Ovary (tissue), 9 donors: ENCODE measurements around the gene JPH3. TPM values are rescaled to one million over a fixed set of nuclear protein-coding genes. Genes with fewer than 3 reads are reported as not detected.
"Not testable (repeated sequence)": the region's sequence is repeated elsewhere in the genome, so short reads cannot be mapped to it uniquely, and the experiment has no call there.

Source experiments
- DNase-seq, 5 donors: peaks; one replicate each; pipeline ENCODE4 v3.0.0-alpha.2; 2019 to 2020
- H3K27ac ChIP-seq, 2 donors: fragments of 200-600 bp; one replicate each; pipeline versions ENCODE4 v1.5.1 to v1.8.0; 2019 to 2022
- H3K27me3 ChIP-seq: fragments of 200-600 bp; one replicate; pipeline ENCODE4 v1.8.0; 2022
- H3K36me3 ChIP-seq: fragments of 200-600 bp; sonication (generic); one replicate; pipeline ENCODE4 v1.5.1; 2019
- H3K4me1 ChIP-seq: one replicate; pipeline ENCODE4 v1.8.1; 2013; ENCODE audit warnings: mild to moderate bottlenecking, moderate library complexity; ENCODE audit not compliant: insufficient read depth
- H3K4me3 ChIP-seq: fragments of 200-600 bp; sonication (generic); one replicate; pipeline ENCODE4 v1.5.1; 2017
- H3K9me3 ChIP-seq, 2 donors: fragments of 200-600 bp in 1 of 2; sonication (generic) in 1 of 2; one replicate each; pipeline versions ENCODE4 v1.5.1 to v1.8.1; 2013 to 2019; ENCODE audit warnings: mild to moderate bottlenecking in 1 of 2, moderate library complexity in 1 of 2
- CTCF ChIP-seq, 3 donors: fragments of 450-650 bp in 2 of 3; fragments of 200-600 bp in 1 of 3; IDR thresholded peaks; one replicate each; pipeline versions ENCODE4 v1.5.1 to v1.8.0; 2016 to 2022; ENCODE audit warnings: antibody characterized with exemption in 3 of 3, mild to moderate bottlenecking in 1 of 3
- EP300 ChIP-seq: sonication (generic); formaldehyde crosslinking; IDR thresholded peaks from one replicate; pipeline ENCODE4 v1.6.1; 2017; ENCODE audit warnings: antibody characterized with exemption
- POLR2A ChIP-seq: fragments of 450-650 bp; IDR thresholded peaks from one replicate; pipeline ENCODE4 v1.6.1; 2017; ENCODE audit warnings: antibody characterized with exemption, mild to moderate bottlenecking, moderate library complexity
- WGBS, 3 donors: extraction: QIAGEN DNeasy Blood & Tissue Kit in 1 of 3; methylation state at CpG; one replicate each; pipeline versions ENCODE4 v1.1.5 to v1.1.7; 2013 to 2017; 5-methylcytosine and 5-hydroxymethylcytosine counted together
- intact Hi-C, 4 donors: fragments of 100-400 bp; cut with DNase I; formaldehyde crosslinking; loops; one replicate each; pipeline versions ENCODE4 v1.11.0 to v1.15.1; 2022 to 2023
- polyA plus RNA-seq, 2 donors: library from polyadenylated mRNA; stranded (reverse); fragments of 200-250 nt in 1 of 2; fragments of 350-450 nt in 1 of 2; fragmentation: Illumina TruSeq in 1 of 2; extraction: RNeasy Lipid Tissue Mini Kit (QIAGEN cat#74804) in 1 of 2; gene quantifications; one replicate each; pipeline ENCODE4 v1.2.3, GENCODE V29; 2013 to 2014
- total RNA-seq, 7 donors: library from RNA; depleted of rRNA in 2 of 7; stranded (reverse); fragments of >200 nt in 2 of 7; fragmentation: NEBNext Ultra II Directional in 3 of 7; extraction: Animal tissue kit (Norgen Biotek cat#: 25700) in 3 of 7; gene quantifications; one replicate each; pipeline versions ENCODE4 v1.1.0 to v1.2.4, GENCODE V29; 2016 to 2023
- donor health status: DM: no; HTN: no; CAD: no; lungs with moderate emphysema.
- donor health status: DM: no; HTN: no; CAD: no.
- donor health status: Bipolar disorder and iron deficiency.
- donor health status: DM: yes; HTN: yes; CAD: no.
- donor health status: DM: no; HTN: no; CAD: no.
- donor health status: DM: yes; HTN: yes; CAD: no.

Gene JPH3
- total and polyA plus RNA-seq, 9 donors = 0.11 to 0.62 (median 0.30) TPM; not detected in 3

GRCh38 chr16:87680272-87680644, 78.0 kb downstream of the JPH3 start:
- H3K36me3 ChIP-seq = no peaks in the 10 kb centered on the region
- 78 to 90% (median 83%) methylated on average over 17 of the region's 17 CpGs for WGBS, 3 donors
- no peak overlapping the region for H3K4me3 ChIP-seq
- H3K9me3 ChIP-seq = no peaks in the 10 kb centered on the region
- no peak overlapping the region for H3K27ac ChIP-seq
- DNase-seq = no peak
- H3K27me3 ChIP-seq = no peaks in the 10 kb centered on the region
- TF ChIP-seq POLR2A (no peak), EP300 (no peak), CTCF (IDR thresholded peaks at IDR 0.05) (no peak)
- H3K4me1 ChIP-seq = no peaks in the 10 kb centered on the region
- intact Hi-C loops = loop anchor here in 1 of 4 donors (10.0 kb wide), 1 partner anchor 65 kb away; no protein-coding TSS in a partner anchor

GRCh38 chr16:87681051-87681602, 78.8 kb downstream of the JPH3 start:
- H3K27ac ChIP-seq, DNase-seq, H3K36me3 ChIP-seq, H3K9me3 ChIP-seq, H3K27me3 ChIP-seq, H3K4me1 ChIP-seq, H3K4me3 ChIP-seq: not testable (repeated sequence)
- WGBS, 3 donors = 92 to 93% (median 92%) methylated on average over 59 to 60 of the region's 60 CpGs
- intact Hi-C loops = loop anchor here in 1 of 4 donors (10.0 kb wide), 1 partner anchor 64 kb away; no protein-coding TSS in a partner anchor

DNA sequence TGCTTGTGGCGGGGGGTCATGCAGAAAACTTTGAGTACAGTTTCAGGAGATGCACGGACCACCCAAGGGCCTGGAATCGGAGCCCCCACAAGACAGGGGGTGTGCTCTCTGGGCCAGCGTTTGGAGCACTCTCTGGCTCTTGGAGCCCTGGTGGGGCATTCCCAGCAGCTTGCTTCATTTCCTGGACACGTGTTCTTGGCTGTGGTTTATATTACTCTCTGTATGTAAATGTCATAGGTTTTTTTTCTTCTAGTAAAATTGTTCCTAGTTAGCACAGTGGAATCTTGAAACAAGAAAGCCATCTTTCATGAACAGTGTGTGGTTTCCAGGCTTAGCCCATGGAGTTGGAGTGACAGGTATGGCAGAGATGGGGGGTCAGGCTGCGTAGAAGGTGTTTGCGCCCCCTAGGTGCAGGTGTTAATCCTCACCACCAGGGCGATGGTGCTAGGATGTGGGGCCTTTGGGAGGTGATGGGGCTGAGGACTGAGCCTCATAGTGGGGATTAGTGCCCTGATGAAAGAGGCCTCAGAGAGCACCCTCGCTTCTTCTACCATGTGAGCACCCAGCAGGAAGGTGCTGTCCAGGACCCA, 79.8 kb downstream of the JPH3 start:
- Histone ChIP-seq H3K4me1 (no peaks in the 10 kb centered on the region), H3K36me3 (no peaks in the 10 kb centered on the region), H3K4me3 (no peak overlapping the region), H3K27me3 (no peaks in the 10 kb centered on the region), H3K9me3 (no peaks in the 10 kb centered on the region), H3K27ac (no peak overlapping the region)
- intact Hi-C loops = loop anchor here in 1 of 4 donors (10.0 kb wide), 1 partner anchor 63 kb away; no protein-coding TSS in a partner anchor
- 47 to 53% (median 51%) methylated on average over 9 of the region's 9 CpGs for WGBS, 3 donors
- TF ChIP-seq EP300 = no peak
- TF ChIP-seq CTCF (IDR thresholded peaks at IDR 0.05) = no peak
- TF ChIP-seq POLR2A = no peak
- DNase-seq = no peak

GRCh38 chr16:87682852-87683399, 80.6 kb downstream of the JPH3 start:
- H3K4me3 ChIP-seq = no peak overlapping the region
- intact Hi-C loops = loop anchor here in 1 of 4 donors (10.0 kb wide), 1 partner anchor 62 kb away; no protein-coding TSS in a partner anchor
- no peaks in the 10 kb centered on the region for H3K27me3 ChIP-seq
- H3K4me1 ChIP-seq = no peaks in the 10 kb centered on the region
- no peak overlapping the region for H3K27ac ChIP-seq
- no peaks in the 10 kb centered on the region for H3K9me3 ChIP-seq
- TF ChIP-seq POLR2A (no peak), EP300 (no peak), CTCF (IDR thresholded peaks at IDR 0.05) (no peak)
- no peak for DNase-seq
- 78 to 89% (median 78%) methylated on average over 18 of the region's 18 CpGs for WGBS, 3 donors
- no peaks in the 10 kb centered on the region for H3K36me3 ChIP-seq

DNA sequence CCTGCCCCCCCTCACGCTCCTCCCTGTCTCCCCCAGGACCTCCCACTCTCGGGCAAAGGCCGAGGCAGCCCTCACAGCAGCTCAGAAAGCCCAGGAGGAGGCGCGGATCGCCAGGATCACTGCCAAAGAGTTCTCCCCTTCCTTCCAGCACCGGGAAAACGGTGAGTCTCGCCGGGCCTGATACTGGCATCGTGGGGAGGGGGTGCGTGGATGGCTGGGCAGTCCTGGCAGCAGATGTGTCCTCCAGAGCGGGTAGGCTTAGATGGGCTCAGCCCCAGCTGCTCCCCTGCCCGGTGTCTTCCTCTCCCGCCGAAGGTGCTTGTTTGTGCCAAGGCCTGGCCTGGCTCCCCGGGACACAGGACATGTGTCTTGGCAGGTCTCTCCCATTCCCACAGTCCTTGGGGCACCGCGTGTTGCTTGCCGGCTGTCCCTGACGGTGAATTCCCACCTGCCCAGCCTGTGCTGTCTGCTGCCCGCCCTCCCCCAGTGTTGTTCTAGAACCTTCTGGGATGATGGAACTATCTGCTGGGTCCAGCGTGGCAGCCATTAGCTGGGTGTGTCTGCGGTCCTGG, 81.9 kb downstream of the JPH3 start:
- intact Hi-C loops = loop anchor here in 1 of 4 donors (10.0 kb wide), 1 partner anchor 61 kb away; no protein-coding TSS in a partner anchor
- H3K27ac ChIP-seq = no peak overlapping the region
- no peak for DNase-seq
- H3K36me3 ChIP-seq = no peaks in the 10 kb centered on the region
- no peaks in the 10 kb centered on the region for H3K27me3 ChIP-seq
- H3K9me3 ChIP-seq = no peaks in the 10 kb centered on the region
- TF ChIP-seq POLR2A (no peak), EP300 (no peak), CTCF (IDR thresholded peaks at IDR 0.05) (no peak)
- H3K4me1 ChIP-seq = no peaks in the 10 kb centered on the region
- H3K4me3 ChIP-seq = no peak overlapping the region
- 59 to 69% (median 63%) methylated on average over 24 of the region's 24 CpGs for WGBS, 3 donors
